ENCODE measurements around the gene CXorf38.

Gene CXorf38

GRCh38 chrX:40651620-40652223, 4.4 kb upstream of the CXorf38 start:
- peak; percentile 20 for TF ChIP-seq CTCF (IDR thresholded peaks at IDR 0.05; ENCODE audit: extremely low read depth, missing control alignments)
- DNase-seq (ENCODE audit: low spot score) = peak; percentile 17

DNA sequence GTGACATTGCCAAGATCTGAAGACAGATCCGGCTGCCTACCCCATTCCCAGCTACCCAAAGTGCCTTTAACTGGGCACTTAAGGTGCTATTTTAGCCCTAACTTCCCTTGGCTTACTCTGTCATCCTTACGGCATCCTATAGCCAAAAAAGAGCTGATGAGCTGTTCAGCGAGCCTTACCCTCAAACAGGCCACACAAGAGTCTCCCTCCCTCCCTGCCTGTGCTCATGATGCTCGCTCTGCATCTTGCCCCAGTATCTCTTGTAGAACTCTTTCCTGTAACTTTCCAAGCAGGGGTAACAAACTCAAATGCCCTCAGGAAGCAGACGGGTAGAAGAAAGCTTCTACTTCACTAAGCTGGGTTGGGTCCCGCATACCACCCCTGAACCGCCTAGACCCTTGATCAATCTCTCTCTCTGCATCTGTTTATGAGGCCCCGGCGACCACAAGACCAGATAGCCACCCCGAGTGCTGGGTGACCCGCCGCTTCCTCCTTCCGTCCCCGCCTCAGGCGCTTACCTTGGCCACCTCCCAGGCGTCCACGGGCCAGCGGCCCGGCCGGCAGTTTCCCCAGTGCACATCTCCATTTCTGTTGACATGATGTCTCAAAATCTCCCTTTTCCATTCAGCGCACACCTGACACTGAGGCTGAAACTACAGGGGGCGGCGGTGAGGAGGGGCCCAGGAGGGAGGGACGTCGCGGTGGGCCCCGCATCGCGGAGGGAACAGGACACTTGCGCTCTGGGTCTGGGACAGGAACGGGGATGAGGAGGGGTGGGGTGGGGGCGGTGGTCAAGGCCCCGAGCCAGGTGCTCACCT, 663 bp downstream of the CXorf38 start:
- TF ChIP-seq CTCF (IDR thresholded peaks at IDR 0.05; ENCODE audit: extremely low read depth, missing control alignments) = no peak
- DNase-seq (ENCODE audit: low spot score) = peak; percentile 32

GRCh38 chrX:40644821-40645358, 2.5 kb downstream of the CXorf38 start:
- no peak for TF ChIP-seq CTCF (IDR thresholded peaks at IDR 0.05; ENCODE audit: extremely low read depth, missing control alignments)
- peak; percentile 47 for DNase-seq (ENCODE audit: low spot score)

- no peak for DNase-seq (ENCODE audit: low spot score)
- TF ChIP-seq CTCF (IDR thresholded peaks at IDR 0.05; ENCODE audit: extremely low read depth, missing control alignments) = no peak
These were observed 3.2 kb downstream of the CXorf38 start for GRCh38 chrX:40644176-40644575.

DNA sequence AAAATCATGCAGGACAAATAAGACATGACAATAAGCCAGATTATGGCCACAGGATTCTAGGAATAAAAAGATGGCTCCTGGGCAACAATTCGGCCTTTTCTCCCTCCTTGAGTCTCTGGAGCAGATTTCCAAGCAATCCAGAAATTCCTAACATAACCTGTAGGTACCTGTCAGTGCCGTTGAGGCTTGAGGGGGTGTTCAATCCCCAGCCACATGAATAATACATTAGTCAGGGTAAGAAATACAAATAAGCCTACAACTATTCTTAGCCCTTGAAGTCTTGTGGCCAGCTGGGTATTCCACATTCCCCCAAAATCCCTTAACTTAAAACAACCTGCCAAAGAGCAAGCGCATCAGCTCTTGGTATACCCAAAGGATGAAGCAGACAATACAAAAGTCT, 9.7 kb downstream of the CXorf38 start:
- no peak for DNase-seq (ENCODE audit: low spot score)
- TF ChIP-seq CTCF (IDR thresholded peaks at IDR 0.05; ENCODE audit: extremely low read depth, missing control alignments) = no peak

GRCh38 chrX:40632199-40632598, 15.2 kb downstream of the CXorf38 start:
- TF ChIP-seq CTCF (IDR thresholded peaks at IDR 0.05; ENCODE audit: extremely low read depth, missing control alignments) = no peak
- no peak for DNase-seq (ENCODE audit: low spot score)

- no peak for DNase-seq (ENCODE audit: low spot score)
- no peak for TF ChIP-seq CTCF (IDR thresholded peaks at IDR 0.05; ENCODE audit: extremely low read depth, missing control alignments)
These were observed 18.9 kb downstream of the CXorf38 start for GRCh38 chrX:40628506-40628905.

Measured in GM20000 (cell line).